Natural killer cell treated with Interleukin-12 subunit alpha and Interleukin-12 subunit beta and Interleukin-15 and Interleukin-18, amount 100 ng/mL, for 72 hours (primary cell): Measurements from ENCODE around the gene SPTBN1. TPM values are rescaled to one million over a fixed set of nuclear protein-coding genes. Genes with fewer than 3 reads are reported as not detected.
"Not testable (repeated sequence)": the region's sequence is repeated elsewhere in the genome, so short reads cannot be mapped to it uniquely, and the experiment has no call there.

Source experiments
- ATAC-seq, 2 donors: fragments of 150-1000 bp; cut with Tn5 transposase in 1 of 2; sonication (Bioruptor Pico), chemical (Tn5 transposase) in 1 of 2; 2 replicates each; pipeline ENCODE4 v1.10.0; 2021
- DNase-seq: peaks from one replicate; pipeline ENCODE4 v3.0.0; 2022; ENCODE audit warnings: low spot score
- H3K27ac Mint-ChIP-seq, 2 donors: 1 replicate in 1 of 2; 2 replicates in 1 of 2; pipeline ENCODE4 v1.8.0; 2022; ENCODE audit warnings: mixed read lengths in 2 of 2, mild to moderate bottlenecking in 1 of 2, moderate library complexity in 1 of 2
- H3K27me3 Mint-ChIP-seq, 2 donors: 1 replicate in 1 of 2; 2 replicates in 1 of 2; pipeline ENCODE4 v1.8.0; 2022; ENCODE audit warnings: mixed read lengths in 2 of 2
- H3K36me3 Mint-ChIP-seq: one replicate; pipeline ENCODE4 v1.8.0; 2022; ENCODE audit warnings: mixed read lengths
- H3K4me1 Mint-ChIP-seq, 2 donors: 1 replicate in 1 of 2; 2 replicates in 1 of 2; pipeline ENCODE4 v1.8.0; 2022; ENCODE audit warnings: low read depth in 2 of 2, mixed read lengths in 2 of 2, mild to moderate bottlenecking in 1 of 2
- H3K4me3 Mint-ChIP-seq: one replicate; pipeline ENCODE4 v1.8.0; 2022; ENCODE audit warnings: mixed read lengths
- H3K9me3 Mint-ChIP-seq: 2 replicates; pipeline ENCODE4 v1.8.0; 2022; ENCODE audit warnings: mixed read lengths
- total RNA-seq, 2 donors: library from RNA; stranded (reverse); gene quantifications; one replicate each; pipeline ENCODE4 v1.2.3, GENCODE V29; 2022

Gene SPTBN1
- total RNA-seq, 2 donors from 2014 or later, result 39.1 to 41.8 TPM

DNA sequence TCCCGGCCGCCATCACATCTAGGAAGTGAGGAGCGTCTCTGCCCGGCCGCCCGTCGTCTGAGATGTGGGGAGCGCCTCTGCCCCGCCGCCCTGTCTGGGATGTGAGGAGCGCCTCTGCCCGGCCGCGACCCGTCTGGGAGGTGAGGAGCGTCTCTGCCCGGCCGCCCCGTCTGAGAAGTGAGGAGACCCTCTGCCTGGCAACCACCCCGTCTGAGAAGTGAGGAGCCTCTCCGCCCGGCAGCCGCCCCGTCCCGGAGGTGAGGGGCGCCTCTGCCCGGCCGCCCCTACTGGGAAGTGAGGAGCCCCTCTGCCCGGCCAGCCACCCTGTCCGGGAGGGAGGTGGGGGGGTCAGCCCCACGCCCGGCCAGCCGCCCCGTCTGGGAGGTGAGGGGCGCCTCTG, 29.6 kb downstream of the SPTBN1 start:
- not testable (repeated sequence) for H3K9me3 Mint-ChIP-seq, H3K36me3 Mint-ChIP-seq

DNA sequence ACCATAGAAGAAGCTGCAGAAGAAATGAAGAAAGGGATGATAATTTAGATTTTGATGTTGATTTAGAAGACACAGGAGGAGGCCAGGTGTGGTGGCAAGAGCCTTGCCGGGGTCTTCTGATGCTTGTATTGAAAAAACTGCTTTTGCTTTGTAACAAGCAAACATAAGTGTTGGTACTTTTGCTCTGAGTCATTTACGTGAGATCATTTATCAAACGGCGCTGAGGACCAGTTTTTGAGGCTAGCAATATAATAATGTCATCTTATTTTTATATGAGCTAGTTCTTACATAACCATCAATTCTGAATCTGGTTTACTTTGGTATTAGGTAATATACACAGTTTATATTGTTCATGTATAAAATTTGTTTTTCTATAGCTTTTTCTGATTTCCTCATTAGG, 30.6 kb downstream of the SPTBN1 start:
- H3K9me3 Mint-ChIP-seq, result no peaks in the 10 kb centered on the region
- ATAC-seq, result no peak
- no peaks in the 10 kb centered on the region for H3K36me3 Mint-ChIP-seq
- no peak overlapping the region for H3K4me3 Mint-ChIP-seq
- H3K27me3 Mint-ChIP-seq, result peaks cover 11 to 15% of the 10 kb centered on the region in 2 donors
- H3K27ac Mint-ChIP-seq, result no peak overlapping the region
- DNase-seq, result no peak
- H3K4me1 Mint-ChIP-seq, result no peaks in the 10 kb centered on the region

More for the DNA sequence above, 29.6 kb downstream of the SPTBN1 start:
- not testable (repeated sequence) for H3K4me1 Mint-ChIP-seq, DNase-seq, H3K27ac Mint-ChIP-seq, ATAC-seq, H3K4me3 Mint-ChIP-seq
- peaks cover 10 to 13% of the 10 kb centered on the region in 2 donors for H3K27me3 Mint-ChIP-seq

DNA sequence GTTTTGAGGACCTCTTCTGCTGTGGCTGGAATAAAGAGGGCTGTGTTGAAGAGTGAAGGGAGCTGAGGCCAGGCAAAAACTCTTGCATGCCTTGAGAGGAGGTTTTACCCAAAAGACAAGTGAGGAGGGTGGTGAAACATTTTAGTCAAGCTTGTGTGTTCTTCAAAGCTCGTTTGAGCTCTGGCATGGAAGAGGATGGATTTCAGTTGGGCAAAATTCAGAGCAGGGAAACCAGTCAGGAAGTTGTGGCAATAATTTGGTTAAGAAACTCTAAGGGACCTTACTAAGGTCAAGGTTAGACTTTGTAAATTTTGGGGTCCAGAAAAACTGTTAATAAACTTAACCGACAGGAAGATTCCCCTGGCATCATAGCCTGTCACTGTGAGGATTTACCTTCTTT, 34.7 kb downstream of the SPTBN1 start:
- Mint-ChIP-seq H3K4me3 (no peak overlapping the region), H3K36me3 (no peaks in the 10 kb centered on the region), H3K27ac (no peak overlapping the region), H3K27me3 (peaks cover 7 to 23% of the 10 kb centered on the region in 2 donors), H3K4me1 (no peaks in the 10 kb centered on the region), H3K9me3 (no peaks in the 10 kb centered on the region)
- DNase-seq (no peak), ATAC-seq (no peak)

DNA sequence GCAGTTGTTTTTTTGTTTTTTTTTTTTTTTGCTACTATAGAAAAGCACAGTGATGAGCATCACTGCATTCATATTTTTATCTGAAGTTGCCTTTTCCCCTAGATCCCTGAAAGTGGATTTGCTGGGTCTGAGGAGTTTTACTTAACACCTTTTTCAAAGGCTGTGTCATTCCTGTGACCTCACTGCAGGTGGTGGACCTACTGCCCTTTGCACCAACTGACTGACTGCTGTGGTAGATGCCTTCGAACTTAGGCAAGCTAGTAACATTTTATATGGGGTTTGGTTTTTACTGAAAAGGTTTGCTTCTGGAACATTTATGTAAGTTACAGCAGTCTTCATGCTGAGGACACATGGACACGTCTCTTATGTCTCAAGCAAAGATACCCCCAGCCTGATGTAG, 36.2 kb downstream of the SPTBN1 start:
- Mint-ChIP-seq H3K9me3 (no peaks in the 10 kb centered on the region), H3K36me3 (no peaks in the 10 kb centered on the region), H3K27me3 (peaks cover 8 to 23% of the 10 kb centered on the region in 2 donors), H3K27ac (no peak overlapping the region), H3K4me3 (no peak overlapping the region), H3K4me1 (no peaks in the 10 kb centered on the region)
- DNase-seq (no peak), ATAC-seq (no peak)

DNA sequence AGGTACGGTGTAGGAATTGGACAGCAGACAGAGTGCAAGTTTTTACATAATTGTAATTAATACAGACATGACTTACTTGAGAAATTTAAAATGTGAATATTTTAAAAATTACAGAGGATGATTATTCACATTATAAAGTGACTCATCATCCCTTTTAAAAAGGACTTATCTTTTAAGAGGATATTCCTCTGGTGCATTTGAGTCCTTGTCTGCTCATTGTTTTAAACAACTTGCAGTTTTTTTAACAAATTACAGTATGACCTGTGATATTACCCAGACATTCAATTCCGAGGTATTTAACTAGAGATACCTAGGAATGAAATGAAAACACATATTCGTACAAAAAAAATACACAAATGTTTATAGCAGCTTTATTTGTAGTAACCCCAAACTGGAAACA, 38.0 kb downstream of the SPTBN1 start:
- H3K27ac Mint-ChIP-seq, result no peak overlapping the region
- no peaks in the 10 kb centered on the region for H3K36me3 Mint-ChIP-seq
- ATAC-seq, result no peak
- DNase-seq, result no peak
- no peaks in the 10 kb centered on the region for H3K4me1 Mint-ChIP-seq
- H3K27me3 Mint-ChIP-seq, result peaks cover 9 to 16% of the 10 kb centered on the region in 2 donors
- no peaks in the 10 kb centered on the region for H3K9me3 Mint-ChIP-seq
- no peak overlapping the region for H3K4me3 Mint-ChIP-seq

DNA sequence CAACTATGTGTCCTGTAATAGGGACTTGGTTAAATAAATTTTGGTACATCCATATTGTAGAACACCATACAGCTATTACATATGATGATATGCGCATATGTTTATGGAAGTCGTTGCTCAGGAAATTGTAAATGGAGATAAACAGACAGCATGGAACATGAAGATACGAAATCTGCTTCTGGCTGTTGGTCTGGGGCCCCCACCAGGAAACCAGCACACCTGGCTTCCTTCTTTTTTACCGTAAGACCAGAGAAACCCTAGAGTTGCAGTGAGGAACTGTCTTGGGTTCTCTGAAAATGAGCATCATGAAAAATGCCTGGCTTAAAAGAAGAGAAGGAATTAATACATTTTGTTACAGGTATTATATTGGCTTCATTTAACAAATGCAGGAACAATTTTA, 40.8 kb downstream of the SPTBN1 start:
- Mint-ChIP-seq H3K27me3 (peaks cover 6 to 8% of the 10 kb centered on the region in 2 donors), H3K36me3 (no peaks in the 10 kb centered on the region), H3K27ac (no peak overlapping the region), H3K9me3 (no peaks in the 10 kb centered on the region), H3K4me3 (no peak overlapping the region), H3K4me1 (no peaks in the 10 kb centered on the region)
- DNase-seq (no peak), ATAC-seq (no peak)

DNA sequence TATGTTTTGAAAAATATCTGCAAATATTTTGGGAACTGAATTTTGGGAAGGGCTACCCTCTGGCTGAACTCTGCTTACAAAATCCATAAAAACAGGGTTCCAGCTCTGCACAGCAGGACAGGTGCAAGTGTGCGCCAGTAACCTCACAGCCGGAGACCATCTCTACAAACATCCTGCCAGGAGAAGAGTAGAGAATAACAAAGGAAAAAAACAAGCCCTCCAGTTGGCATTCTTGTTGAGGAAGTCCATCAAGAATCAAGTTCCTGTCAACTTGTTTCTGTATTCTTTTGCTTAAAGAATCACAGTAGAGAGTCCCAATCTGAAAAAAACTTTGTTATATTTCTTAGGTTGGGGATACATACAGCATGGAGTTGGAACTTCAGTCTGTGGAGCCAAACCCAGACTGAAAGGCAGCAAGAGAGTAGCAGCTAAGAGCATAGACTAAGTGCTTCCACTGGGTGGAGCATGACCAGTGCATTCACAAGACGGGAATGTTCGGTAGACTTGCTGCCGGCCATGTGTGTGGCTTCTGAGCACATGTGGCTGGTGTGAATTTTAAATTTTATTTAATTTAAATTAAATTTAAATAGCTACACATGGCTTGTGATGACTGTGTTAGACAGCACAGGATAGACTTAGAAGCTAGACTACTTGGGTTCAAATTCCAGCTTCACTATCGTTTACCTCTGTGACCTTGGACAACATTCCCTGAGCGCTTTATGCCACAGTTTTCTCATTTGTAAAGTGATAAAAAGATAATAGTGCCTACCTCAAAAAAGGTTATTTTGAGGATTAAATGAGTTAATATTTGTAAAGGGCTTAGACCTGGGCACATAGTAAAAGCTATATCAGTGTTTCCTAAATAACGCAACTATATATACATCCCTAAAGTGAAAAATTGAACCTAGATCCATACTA, 41.9 kb downstream of the SPTBN1 start:
- DNase-seq, result no peak
- Mint-ChIP-seq H3K27me3 (peaks cover 6 to 8% of the 10 kb centered on the region in 2 donors), H3K36me3 (no peaks in the 10 kb centered on the region), H3K27ac (no peak overlapping the region), H3K4me1 (no peaks in the 10 kb centered on the region), H3K4me3 (no peak overlapping the region), H3K9me3 (no peaks in the 10 kb centered on the region)
- no peak for ATAC-seq

DNA sequence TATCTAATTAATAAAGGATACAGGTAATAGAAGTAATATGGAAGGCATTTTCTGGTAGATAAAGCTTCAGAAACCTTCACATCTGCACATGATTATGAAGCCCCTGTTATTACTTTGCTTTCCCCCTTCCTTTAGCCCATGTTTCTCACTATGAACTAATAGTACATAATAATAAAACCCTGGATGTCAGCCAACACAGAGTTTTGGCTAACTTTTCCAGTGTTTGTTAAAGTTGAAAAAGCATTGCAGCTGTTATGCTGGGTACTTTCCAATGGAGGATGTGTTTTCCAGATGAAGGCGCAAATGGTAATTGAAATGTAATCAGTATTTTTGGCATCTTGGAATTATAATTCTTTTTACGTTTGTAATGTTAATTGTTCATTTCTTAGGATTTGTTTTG, 43.5 kb downstream of the SPTBN1 start:
- Mint-ChIP-seq H3K4me1 (no peaks in the 10 kb centered on the region), H3K36me3 (no peaks in the 10 kb centered on the region), H3K27me3 (peaks cover 2 to 6% of the 10 kb centered on the region in 2 donors), H3K27ac (no peak overlapping the region), H3K9me3 (no peaks in the 10 kb centered on the region), H3K4me3 (no peak overlapping the region)
- ATAC-seq (no peak), DNase-seq (no peak)

DNA sequence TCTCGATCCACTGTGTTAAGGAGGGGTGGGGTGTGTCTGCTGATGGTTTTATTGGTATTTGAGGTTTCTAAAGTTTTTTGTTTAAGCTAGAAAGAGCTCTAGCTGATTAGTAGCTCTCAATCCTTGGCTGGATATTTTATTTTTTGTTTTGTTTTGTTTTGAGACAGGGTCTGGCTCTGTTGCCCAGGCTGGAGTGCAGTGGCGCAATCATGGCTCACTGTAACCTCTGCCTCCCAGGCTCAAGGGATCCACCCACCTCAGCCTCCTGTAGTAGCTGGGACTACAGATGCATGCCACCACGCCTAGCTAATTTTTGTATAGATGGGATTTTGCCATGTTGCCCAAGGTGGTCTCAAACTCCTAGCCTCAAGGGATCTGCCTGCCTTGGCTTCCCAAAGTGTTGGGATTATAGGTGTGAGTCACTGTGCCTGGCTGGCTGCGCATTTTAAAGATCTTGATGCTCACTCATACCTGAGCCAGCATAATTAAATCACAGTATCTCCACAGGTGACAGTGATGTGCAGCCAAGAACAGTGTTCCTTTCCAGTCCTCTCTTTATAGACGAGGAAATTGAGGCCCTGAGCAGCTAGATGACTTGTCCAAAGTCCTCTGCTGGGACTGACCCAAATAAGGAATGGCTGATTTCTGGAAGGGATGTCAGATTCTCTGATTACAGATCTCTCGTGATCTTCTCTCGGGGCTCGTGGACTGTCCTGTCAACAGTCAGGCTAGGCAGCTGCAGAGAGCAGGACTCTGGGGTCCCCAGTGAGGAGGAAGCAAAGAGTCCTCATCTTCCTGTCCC, 44.5 kb downstream of the SPTBN1 start:
- no peak for DNase-seq
- Mint-ChIP-seq H3K27me3 (peaks cover 0 to 6% of the 10 kb centered on the region in 2 donors), H3K27ac (no peak overlapping the region), H3K9me3 (no peaks in the 10 kb centered on the region), H3K4me3 (no peak overlapping the region), H3K4me1 (no peaks in the 10 kb centered on the region), H3K36me3 (no peaks in the 10 kb centered on the region)
- ATAC-seq, result peak in 1 of 2 donors; percentile 11

DNA sequence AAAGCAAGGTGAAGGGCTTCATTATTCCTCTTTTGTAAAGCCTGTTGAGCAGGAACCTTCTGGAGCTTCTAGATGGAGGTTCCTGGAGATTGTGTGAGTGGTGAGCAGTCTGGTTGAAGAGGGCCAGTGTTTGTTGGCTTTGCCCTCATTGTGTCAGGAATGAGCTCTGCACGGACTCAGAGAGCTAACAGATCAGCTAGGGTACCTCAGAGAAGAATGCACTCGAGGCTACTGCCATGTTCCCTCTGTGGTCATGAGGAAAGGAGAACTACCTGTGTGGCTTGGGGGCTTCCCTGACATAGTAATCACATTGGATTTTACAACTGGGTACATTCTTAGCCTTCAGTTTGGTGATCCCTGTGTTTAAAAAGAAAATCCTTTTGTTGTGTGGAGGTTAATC, 46.6 kb downstream of the SPTBN1 start:
- ATAC-seq, result no peak
- Mint-ChIP-seq H3K4me1 (no peaks in the 10 kb centered on the region), H3K27ac (no peak overlapping the region), H3K4me3 (no peak overlapping the region), H3K9me3 (no peaks in the 10 kb centered on the region), H3K27me3 (peaks cover 0 to 2% of the 10 kb centered on the region in 2 donors), H3K36me3 (no peaks in the 10 kb centered on the region)
- no peak for DNase-seq

DNA sequence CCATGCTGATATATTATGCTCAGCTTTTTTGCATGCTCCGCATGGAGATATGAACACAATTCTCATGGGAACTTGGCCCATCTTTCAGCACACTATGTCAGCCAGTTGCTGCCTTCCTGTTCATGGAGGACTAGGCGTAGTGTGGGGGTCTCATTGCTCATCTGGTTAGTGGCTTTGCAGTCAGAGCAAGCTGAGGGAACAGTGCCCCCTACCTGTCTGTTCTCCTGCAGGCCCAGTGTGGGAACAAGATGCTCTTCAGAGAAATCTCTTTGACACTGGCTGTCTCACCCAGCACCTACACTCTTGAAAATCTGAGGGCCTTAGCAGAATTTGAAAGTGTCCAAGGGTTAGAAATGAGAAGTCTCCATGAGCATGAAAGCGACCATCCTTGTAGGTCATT, 47.1 kb downstream of the SPTBN1 start:
- ATAC-seq (no peak), DNase-seq (no peak)
- Mint-ChIP-seq H3K36me3 (no peaks in the 10 kb centered on the region), H3K27ac (no peak overlapping the region), H3K4me3 (no peak overlapping the region), H3K4me1 (no peaks in the 10 kb centered on the region), H3K9me3 (no peaks in the 10 kb centered on the region), H3K27me3 (peaks cover 0 to 2% of the 10 kb centered on the region in 2 donors)

DNA sequence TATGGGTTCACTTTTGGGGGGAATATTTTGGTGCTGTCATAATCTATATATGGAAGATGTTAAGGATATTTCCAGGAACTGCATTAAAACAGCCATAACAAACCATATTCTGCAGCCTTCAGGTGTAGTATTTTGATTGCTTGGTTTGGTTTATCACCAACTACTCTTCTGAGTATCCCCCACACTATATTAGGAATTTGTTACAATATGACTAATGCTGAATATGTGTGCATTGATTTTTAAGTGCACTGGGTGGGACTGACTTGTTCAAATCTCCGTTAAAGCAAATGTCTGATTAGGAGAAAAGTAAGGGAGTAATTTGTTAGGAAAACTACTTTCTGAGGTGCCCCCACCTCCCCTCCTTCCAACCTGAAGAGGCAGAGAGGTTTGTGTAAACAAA, 47.7 kb downstream of the SPTBN1 start:
- Mint-ChIP-seq H3K4me3 (no peak overlapping the region), H3K9me3 (no peaks in the 10 kb centered on the region), H3K36me3 (no peaks in the 10 kb centered on the region), H3K4me1 (no peaks in the 10 kb centered on the region), H3K27me3 (peaks cover 0 to 2% of the 10 kb centered on the region in 2 donors), H3K27ac (no peak overlapping the region)
- no peak for ATAC-seq
- no peak for DNase-seq

DNA sequence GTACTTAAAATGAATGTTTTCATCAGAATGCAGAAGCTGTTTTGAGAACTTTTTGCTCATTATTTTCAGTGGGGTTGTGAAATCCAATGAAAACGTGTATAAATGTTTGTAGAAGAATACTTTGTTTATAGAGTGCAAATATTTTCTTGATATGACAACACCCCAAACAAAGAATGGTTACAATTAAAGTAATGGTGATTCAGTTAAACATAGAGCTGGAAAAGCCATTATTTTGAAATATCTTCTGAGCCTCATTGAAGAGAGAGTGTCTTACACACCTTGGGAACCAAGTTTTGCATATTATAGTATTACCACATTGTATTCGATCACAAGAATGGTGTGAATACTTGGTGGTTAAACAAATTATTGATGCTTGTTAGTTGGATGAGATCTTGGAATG, 48.7 kb downstream of the SPTBN1 start:
- Mint-ChIP-seq H3K36me3 (no peaks in the 10 kb centered on the region), H3K4me1 (no peaks in the 10 kb centered on the region), H3K9me3 (no peaks in the 10 kb centered on the region), H3K27ac (no peak overlapping the region), H3K27me3 (peaks cover 0 to 2% of the 10 kb centered on the region in 2 donors), H3K4me3 (no peak overlapping the region)
- no peak for DNase-seq
- no peak for ATAC-seq

DNA sequence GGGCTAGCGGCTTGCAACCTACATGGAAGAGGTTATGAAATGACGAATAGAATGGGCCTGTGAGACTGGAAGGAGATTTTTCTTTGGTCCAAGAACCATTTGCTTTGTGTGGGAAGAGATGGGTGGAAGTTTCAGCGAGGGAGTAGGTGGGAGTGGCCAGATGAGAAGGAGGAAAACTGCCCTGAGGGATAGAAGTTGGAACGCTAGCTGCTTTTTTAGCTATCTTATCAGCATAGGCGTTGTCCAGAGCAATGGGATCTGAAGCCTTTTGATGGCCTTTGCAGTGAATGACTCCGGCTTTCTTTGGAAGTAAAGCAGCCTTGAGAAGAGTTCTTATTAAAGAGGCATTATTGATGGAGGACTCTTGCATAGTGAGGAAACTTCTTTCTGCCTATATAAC, 52.4 kb downstream of the SPTBN1 start:
- DNase-seq (no peak), ATAC-seq (no peak)
- Mint-ChIP-seq H3K4me1 (no peaks in the 10 kb centered on the region), H3K27ac (no peak overlapping the region), H3K9me3 (no peaks in the 10 kb centered on the region), H3K27me3 (no peaks in the 10 kb centered on the region), H3K36me3 (no peaks in the 10 kb centered on the region), H3K4me3 (no peak overlapping the region)
